HUES64 (cell line): ENCODE results near the gene ELMO3.

Source experiments
- H3K27ac ChIP-seq: 2 replicates; pipeline ENCODE4 v1.7.0; 2013; ENCODE audit warnings: low read depth, low read length, inconsistent platforms
- H3K27me3 ChIP-seq: 2 replicates; pipeline ENCODE4 v1.6.1; 2013; ENCODE audit warnings: mild to moderate bottlenecking, low read length; ENCODE audit not compliant: insufficient read depth
- H3K36me3 ChIP-seq: 2 replicates; pipeline ENCODE4 v1.6.1; 2013; ENCODE audit warnings: mild to moderate bottlenecking, low read length; ENCODE audit not compliant: insufficient read depth
- H3K4me1 ChIP-seq: 2 replicates; pipeline ENCODE4 v1.6.1; 2013; ENCODE audit warnings: mild to moderate bottlenecking, low read length, moderate library complexity; ENCODE audit not compliant: insufficient read depth
- H3K4me3 ChIP-seq: 2 replicates; pipeline ENCODE4 v1.5.1; 2013; ENCODE audit warnings: mild to moderate bottlenecking, low read length, moderate library complexity
- H3K9ac ChIP-seq: 2 replicates; pipeline ENCODE4 v1.6.1; 2013; ENCODE audit warnings: mild to moderate bottlenecking, low read depth, low read length
- H3K9me3 ChIP-seq: 2 replicates; pipeline ENCODE4 v1.6.1; 2013; ENCODE audit warnings: low read depth, low read length; ENCODE audit not compliant: insufficient read depth
- whole genome bisulfite sequencing: fragments of 150-250, 120-280 bp; methylation state at CpG from one replicate; pipeline ENCODE4 v1.1.7; 2013; ENCODE audit warnings: missing lambda C conversion rate; 5-methylcytosine and 5-hydroxymethylcytosine counted together

Gene ELMO3

DNA sequence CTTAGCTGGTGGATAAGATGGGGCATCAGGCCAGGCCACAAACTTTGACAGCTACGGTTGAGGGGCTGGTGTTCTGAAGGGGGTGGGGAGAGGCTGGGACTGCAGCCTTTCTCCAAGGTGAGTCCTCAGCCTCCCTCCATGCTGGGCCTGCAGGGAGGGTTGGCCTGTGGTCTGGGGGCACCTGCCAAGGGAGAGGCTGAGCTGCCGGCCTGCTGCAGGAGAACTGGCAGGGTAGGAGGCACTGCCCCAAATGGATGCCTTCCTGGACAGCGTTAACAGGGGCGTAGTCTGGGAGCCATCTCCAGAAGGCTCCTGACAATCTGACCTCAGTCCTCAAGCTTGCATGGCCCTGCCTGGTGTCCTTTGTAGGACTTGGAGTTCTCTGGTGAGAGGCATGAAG lies 5.1 kb downstream of the ELMO3 start:
- WGBS = 95% methylated on average over 4 of the region's 4 CpGs
- H3K27ac ChIP-seq = no peak overlapping the region
- H3K9ac ChIP-seq = no peak overlapping the region
- H3K36me3 ChIP-seq = peaks cover 25% of the 10 kb centered on the region
- H3K27me3 ChIP-seq = no peaks in the 10 kb centered on the region
- no peaks in the 10 kb centered on the region for H3K9me3 ChIP-seq
- peaks cover 8% of the 10 kb centered on the region; the same call in 1 of the 2 replicates for H3K4me1 ChIP-seq
- H3K4me3 ChIP-seq = no peak overlapping the region

DNA sequence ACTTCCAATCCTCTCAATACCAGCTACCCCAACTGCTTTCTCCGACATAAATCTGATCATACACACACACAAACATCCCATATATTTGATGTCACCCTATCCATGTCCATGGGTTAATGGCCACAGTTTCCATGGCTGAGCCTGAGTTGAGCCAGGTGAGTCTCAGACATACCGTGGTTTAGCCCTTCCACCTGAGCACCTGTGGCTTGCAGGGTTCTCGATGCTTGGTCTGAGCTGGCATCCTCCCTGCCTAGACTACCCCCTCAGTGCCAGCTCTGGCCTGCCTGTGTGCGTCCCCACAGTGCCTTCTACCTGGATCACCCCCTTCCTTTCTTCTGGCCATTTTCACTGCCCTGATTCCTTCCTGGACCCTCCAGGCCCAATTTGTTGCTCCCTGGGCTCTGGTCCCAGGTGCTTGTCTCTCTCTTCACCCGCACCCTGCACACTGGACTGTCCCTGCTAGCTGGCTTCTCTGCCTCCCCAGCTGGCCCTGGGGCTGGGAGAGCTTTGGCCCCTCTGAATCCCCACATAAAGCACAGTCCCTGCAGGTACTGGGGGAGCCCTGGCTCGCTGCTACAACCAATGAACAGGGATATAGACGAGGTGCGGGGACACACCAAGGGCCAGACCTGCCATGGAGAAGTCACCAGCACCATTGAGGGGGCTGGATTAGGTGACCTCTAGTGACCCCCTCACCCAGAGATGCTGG lies 7.4 kb downstream of the ELMO3 start:
- H3K27me3 ChIP-seq = no peaks in the 10 kb centered on the region
- no peak overlapping the region for H3K27ac ChIP-seq
- H3K9ac ChIP-seq = no peak overlapping the region
- no peaks in the 10 kb centered on the region for H3K9me3 ChIP-seq
- H3K36me3 ChIP-seq = peaks cover 21% of the 10 kb centered on the region
- H3K4me1 ChIP-seq = peaks cover 8% of the 10 kb centered on the region; the same call in 1 of the 2 replicates
- 94% methylated on average over 8 of the region's 8 CpGs for WGBS
- no peak overlapping the region for H3K4me3 ChIP-seq

DNA sequence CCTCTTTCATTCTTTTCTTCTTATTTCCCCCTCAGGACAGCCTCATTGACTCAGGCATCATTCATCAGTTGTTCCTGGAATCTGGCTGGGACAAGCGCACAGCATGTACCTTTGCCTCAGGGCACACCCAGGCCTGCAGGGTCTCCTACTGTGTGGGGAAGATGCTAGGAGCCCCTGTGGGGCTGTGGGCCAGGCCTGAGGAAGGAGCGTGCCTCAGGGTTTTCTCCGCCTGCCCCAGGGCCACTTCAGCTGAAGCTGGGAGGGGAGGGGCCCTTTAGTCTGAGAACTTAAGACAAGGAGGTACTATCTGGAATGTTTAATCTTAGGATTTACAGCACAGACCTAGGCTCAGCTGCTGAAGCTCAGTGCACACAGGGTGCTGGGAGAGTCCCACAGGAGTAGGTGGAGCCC lies 7.9 kb downstream of the ELMO3 start:
- H3K36me3 ChIP-seq = peaks cover 18% of the 10 kb centered on the region
- no peaks in the 10 kb centered on the region for H3K9me3 ChIP-seq
- WGBS = 80% methylated on average over 3 of the region's 3 CpGs
- no peak overlapping the region for H3K4me3 ChIP-seq
- peaks cover 8% of the 10 kb centered on the region; the same call in 1 of the 2 replicates for H3K4me1 ChIP-seq
- H3K27ac ChIP-seq = no peak overlapping the region
- no peak overlapping the region for H3K9ac ChIP-seq
- H3K27me3 ChIP-seq = no peaks in the 10 kb centered on the region

DNA sequence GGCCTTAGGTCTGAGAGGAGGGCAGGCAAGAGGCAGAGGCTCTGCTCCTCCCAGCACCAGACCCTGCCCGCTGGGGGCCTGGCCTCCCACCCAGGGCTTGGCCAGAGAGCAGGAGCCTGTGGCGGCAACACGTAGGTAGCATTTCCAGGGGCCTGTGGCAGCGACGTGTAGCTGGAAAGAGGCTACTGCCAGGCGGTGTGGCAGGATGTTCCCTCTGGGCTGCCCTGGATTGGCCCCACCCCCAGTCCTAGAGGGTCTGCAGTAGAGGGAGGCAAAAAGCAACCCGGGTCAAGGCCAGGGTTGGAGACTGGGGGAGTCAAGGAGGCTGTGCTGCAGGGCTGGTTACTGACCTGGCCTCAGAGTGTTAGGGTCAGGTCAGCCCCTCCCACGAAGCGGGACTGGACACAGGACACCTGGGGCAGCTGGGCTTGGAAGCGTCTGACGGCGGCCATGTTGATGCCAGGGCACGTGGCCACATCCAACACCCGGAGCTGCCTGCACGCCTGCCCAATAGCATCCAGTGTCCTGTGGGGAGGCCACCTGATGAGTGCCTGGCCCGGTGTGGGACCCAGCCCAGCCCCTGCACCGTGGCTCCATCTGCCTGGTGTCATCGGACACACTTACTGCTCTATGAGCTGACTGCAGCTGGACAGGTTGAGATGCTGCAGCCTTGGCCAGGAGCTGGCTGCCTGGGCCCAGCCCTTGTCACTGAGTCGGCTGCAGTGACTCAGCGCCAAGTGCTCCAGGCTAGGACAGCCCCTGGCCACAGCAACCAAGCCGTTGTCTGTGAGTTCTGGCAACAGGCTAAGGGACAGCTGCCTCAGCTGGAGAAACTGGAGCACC lies 8.5 kb downstream of the ELMO3 start:
- H3K9ac ChIP-seq = no peak overlapping the region
- peaks cover 8% of the 10 kb centered on the region; the same call in 1 of the 2 replicates for H3K4me1 ChIP-seq
- peaks cover 12% of the 10 kb centered on the region for H3K36me3 ChIP-seq
- no peak overlapping the region for H3K27ac ChIP-seq
- 76% methylated on average over 21 of the region's 21 CpGs for WGBS
- no peak overlapping the region for H3K4me3 ChIP-seq
- no peaks in the 10 kb centered on the region for H3K9me3 ChIP-seq
- H3K27me3 ChIP-seq = no peaks in the 10 kb centered on the region

DNA sequence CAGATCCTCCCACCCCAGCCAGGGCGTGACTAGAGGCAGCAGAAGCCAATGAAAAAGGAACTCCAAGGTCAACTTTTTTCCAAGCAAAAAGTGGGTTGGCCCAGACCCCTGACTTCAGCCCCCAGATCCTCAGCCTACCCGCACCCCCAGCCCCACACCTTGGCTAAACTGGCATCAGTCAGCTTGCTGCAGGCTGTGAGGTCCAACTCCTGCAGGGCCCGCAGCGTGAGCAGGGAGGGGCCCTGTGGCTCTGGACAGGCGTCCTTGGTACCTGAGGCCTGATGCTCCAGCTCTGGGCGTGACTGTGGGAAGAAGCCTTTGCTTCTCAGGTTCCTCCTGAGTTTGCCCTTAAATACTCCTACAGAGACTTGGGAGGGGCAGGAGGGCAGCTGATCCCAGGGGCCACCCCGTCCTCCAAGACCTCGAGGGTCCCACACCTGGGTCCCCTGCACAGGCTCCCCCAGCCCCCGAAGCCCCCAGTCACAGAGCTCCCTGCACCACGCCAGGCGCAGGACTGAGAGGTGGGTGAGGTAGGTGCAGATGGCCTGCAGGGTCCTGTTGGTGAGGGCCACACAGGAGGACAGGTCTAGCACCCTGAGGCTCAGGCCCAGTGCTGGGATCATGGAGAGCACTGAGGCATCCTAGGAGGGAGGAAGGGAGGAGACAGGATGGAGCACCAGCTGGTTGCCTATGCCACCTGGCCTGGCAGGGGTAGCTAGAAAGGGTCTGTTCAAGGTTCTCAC lies 9.4 kb downstream of the ELMO3 start:
- WGBS = 95% methylated on average over 11 of the region's 11 CpGs
- Histone ChIP-seq H3K36me3 (peaks cover 6% of the 10 kb centered on the region), H3K27ac (no peak overlapping the region)

DNA sequence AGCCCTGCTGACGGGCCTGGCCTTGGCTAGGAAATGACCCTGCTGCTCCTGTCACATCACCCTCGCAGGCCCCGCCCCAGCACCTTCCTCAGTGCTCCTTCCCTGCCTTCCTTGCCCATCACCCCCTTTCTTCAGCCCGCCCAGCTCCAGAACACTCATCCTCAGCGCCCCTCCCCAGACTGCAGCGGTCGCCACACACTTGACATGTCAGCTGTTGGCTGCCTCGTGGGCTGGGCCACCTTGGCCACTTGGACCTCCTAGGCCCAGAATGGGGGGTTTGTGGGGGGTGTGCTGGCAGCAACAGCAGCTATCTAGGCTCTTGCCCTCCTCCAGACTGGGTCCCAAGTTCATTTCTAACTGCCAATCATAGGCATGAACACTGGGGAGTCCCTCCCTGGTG lies 10.6 kb downstream of the ELMO3 start:
- H3K9ac ChIP-seq = no peak overlapping the region
- H3K27ac ChIP-seq = no peak overlapping the region
- peaks cover 8% of the 10 kb centered on the region; the same call in 1 of the 2 replicates for H3K4me1 ChIP-seq
- no peaks in the 10 kb centered on the region for H3K36me3 ChIP-seq
- 82% methylated on average over 8 of the region's 8 CpGs for WGBS
- H3K27me3 ChIP-seq = no peaks in the 10 kb centered on the region; the same call in 1 of the 2 replicates
- H3K4me3 ChIP-seq = no peak overlapping the region
- no peaks in the 10 kb centered on the region for H3K9me3 ChIP-seq

More for the DNA sequence above, 9.4 kb downstream of the ELMO3 start:
- Histone ChIP-seq H3K4me1 (peaks cover 8% of the 10 kb centered on the region; the same call in 1 of the 2 replicates), H3K4me3 (no peak overlapping the region), H3K27me3 (no peaks in the 10 kb centered on the region; the same call in 1 of the 2 replicates), H3K9me3 (no peaks in the 10 kb centered on the region), H3K9ac (no peak overlapping the region)

DNA sequence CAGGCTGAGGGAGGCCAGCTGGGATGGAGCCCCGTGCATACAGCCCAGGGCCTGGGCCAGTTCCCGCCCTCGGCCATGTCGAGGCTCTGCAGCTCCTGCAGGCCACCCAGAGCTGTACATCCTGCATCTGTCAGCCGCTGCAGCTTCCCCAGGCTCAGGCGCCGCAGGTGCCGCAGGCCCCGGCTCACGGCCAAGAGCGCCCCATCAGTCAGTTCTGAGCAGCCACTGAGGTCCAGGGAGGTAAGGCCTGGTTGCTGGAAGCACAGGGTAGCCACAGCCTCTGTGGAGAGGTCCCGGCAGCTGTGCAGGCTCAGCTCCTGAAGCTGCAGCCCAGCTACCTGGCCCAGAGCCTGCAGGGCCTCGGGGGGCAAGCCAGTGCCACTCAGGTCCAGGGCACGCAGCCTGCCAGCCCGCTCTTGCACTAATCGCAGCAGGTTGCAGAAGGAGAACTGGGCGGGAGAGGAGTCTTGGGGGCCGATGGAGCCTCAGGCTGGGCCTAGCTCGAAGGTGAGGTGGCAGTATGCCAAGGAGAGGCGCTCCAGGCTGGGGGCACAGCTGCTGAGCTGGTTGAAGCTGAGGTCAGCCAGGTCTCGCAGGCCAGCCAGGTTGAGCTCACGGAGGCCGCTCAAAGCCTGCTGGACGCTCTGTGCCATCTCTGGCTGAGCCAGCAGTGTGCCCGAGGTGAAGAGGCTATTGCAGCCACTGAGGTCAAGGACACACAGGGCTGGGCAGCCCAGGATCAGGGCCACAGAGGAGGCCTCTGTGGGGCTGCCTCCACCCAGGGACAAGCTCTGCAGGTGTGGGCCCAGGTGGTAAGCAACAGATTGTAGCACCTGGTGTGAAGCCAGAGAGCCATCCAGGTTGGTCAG lies 11.4 kb downstream of the ELMO3 start:
- Histone ChIP-seq H3K27me3 (no peaks in the 10 kb centered on the region; the same call in 1 of the 2 replicates), H3K9ac (no peak overlapping the region; the same call in 1 of the 2 replicates), H3K4me3 (no peak overlapping the region), H3K27ac (no peak overlapping the region), H3K9me3 (no peaks in the 10 kb centered on the region), H3K36me3 (no peaks in the 10 kb centered on the region), H3K4me1 (peaks cover 8% of the 10 kb centered on the region; the same call in 1 of the 2 replicates)
- 88% methylated on average over 25 of the region's 25 CpGs for WGBS

DNA sequence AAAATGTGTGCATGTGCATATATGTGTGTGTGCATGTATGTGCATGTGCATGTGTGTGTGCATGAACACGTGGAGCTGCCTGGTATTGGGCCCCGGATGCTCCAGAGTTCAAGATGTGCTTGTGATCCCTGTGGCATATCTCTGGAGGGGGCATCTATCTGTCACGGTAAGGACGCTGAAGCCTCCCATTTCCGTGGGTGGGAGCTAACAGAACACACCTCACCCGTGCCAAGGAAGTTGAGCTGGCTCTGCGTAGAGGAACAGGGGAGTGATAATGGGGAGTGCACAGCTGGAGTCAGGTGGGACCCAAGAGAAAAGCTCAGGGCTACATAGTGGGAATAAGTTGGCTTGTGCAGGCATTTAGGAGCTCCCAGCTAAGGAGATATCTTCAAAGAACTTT lies 12.7 kb downstream of the ELMO3 start:
- Histone ChIP-seq H3K9ac (no peak overlapping the region), H3K4me3 (no peak overlapping the region), H3K9me3 (no peaks in the 10 kb centered on the region), H3K36me3 (no peaks in the 10 kb centered on the region), H3K27ac (no peak overlapping the region), H3K4me1 (peaks cover 8% of the 10 kb centered on the region; the same call in 1 of the 2 replicates), H3K27me3 (peaks cover 3% of the 10 kb centered on the region; the same call in 1 of the 2 replicates)
- 86% methylated on average over 7 of the region's 7 CpGs for WGBS

DNA sequence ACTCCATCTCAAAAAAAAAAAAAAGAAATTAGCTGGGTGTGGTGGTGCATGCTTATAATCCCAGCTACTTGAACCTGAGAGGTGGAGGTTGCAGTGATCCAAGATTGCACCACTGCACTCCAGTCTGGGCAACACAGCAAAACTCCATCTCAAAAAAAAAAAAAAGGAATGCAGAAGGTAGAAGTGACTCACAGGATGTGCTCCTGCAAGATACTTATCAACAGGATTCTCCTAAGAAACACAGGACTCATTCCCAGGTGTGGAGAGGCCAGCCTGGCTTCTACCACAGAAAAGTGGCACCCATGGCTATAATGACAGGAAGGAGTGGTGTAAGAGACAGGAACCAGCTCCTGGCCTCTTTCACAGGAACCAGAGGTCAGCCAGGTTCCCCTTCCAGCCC lies 13.8 kb downstream of the ELMO3 start:
- H3K9ac ChIP-seq = no peak overlapping the region
- no peak overlapping the region for H3K4me3 ChIP-seq
- peaks cover 3% of the 10 kb centered on the region; the same call in 1 of the 2 replicates for H3K27me3 ChIP-seq
- no peaks in the 10 kb centered on the region for H3K4me1 ChIP-seq
- no peaks in the 10 kb centered on the region for H3K9me3 ChIP-seq
- H3K27ac ChIP-seq = no peak overlapping the region
- H3K36me3 ChIP-seq = no peaks in the 10 kb centered on the region
